Measurements from ENCODE around the gene TBC1D5. TPM values are rescaled to one million over a fixed set of nuclear protein-coding genes. Genes with fewer than 3 reads are reported as not detected.

Gene TBC1D5
- total RNA-seq, 1 experiment from 2014 or later = 33.9 TPM

- RAD21 ChIA-PET (ENCODE audit: low non-redundant PET in 1 of 2, low total read pairs in 2 of 2, uncharacterized antibody in 2 of 2, unreplicated experiment in 2 of 2) = no interaction called here
Measured at GRCh38 chr3:17741621-17742101, 770 bp downstream of the TBC1D5 start.

GRCh38 chr3:17740721-17741141 is 1.7 kb downstream of the TBC1D5 start:
- CTCF ChIA-PET = no interaction called here
- peaks cover 9 to 22% of the 10 kb centered on the region in 2 experiments; a peak in 2 of 4 replicates for H3K4me1 ChIP-seq (ENCODE audit: control insufficient read depth in 1 of 2, insufficient read depth in 2 of 2, low read length in 2 of 2)
- no peaks in the 10 kb centered on the region for H4K20me1 ChIP-seq (ENCODE audit: insufficient read depth)
- DNase-seq (ENCODE audit: low read depth, low spot score) = no peak
- TF ChIP-seq SRF (IDR thresholded peaks at IDR 0.05; ENCODE audit: low read depth) (no peak), JUND (IDR thresholded peaks at IDR 0.05) (no peak), ZNF274 (IDR thresholded peaks at IDR 0.05; ENCODE audit: low read depth, low read length) (no peak), CEBPB (IDR thresholded peaks at IDR 0.05; ENCODE audit: low read depth) (no peak), EZH2 (IDR thresholded peaks at IDR 0.05) (no peak), ATF3 (IDR thresholded peaks at IDR 0.05) (no peak), EZH2phosphoT487 (IDR thresholded peaks at IDR 0.05; ENCODE audit: borderline replicate concordance) (no peak), TCF7L2 (IDR thresholded peaks at IDR 0.05; ENCODE audit: borderline replicate concordance, extremely low read depth, insufficient read depth, insufficient read length) (no peak), POLR2AphosphoS5 (IDR thresholded peaks at IDR 0.05; ENCODE audit: low read depth, low read length) (no peak), SP1 (IDR thresholded peaks at IDR 0.05; ENCODE audit: low read depth) (no peak), RAD21 (IDR thresholded peaks at IDR 0.05; ENCODE audit: low read depth) (no peak), FOSL1 (IDR thresholded peaks at IDR 0.05; ENCODE audit: low read depth) (no peak), SIN3A (IDR thresholded peaks at IDR 0.05; ENCODE audit: low read depth) (no peak), ELF1 (IDR thresholded peaks at IDR 0.05; ENCODE audit: borderline replicate concordance, low read depth) (no peak), POLR2A (IDR thresholded peaks at IDR 0.05; ENCODE audit: borderline replicate concordance, extremely low read depth, insufficient read depth, insufficient read length) (no peak), EGR1 (IDR thresholded peaks at IDR 0.05; ENCODE audit: low read depth) (no peak), ZFX (IDR thresholded peaks at IDR 0.05) (no peak)
- POLR2A ChIA-PET = no interaction called here
- BruUV-seq (replicated peaks) = no TSS peak
- H3K4me3 ChIP-seq (replicated peaks in 1 of 2; ENCODE audit: low read depth in 1 of 2, low read length in 2 of 2) = peak overlapping the region; percentile 62 to 70
- peak overlapping the region; percentile 80 for H3K4me2 ChIP-seq (ENCODE audit: low read length)
- RAD21 ChIA-PET (ENCODE audit: low non-redundant PET in 1 of 2, low total read pairs in 2 of 2, uncharacterized antibody in 2 of 2, unreplicated experiment in 2 of 2) = no interaction called here
- no peaks in the 10 kb centered on the region for H3K36me3 ChIP-seq (ENCODE audit: control insufficient read depth in 1 of 2, insufficient read depth in 2 of 2, low read length in 2 of 2)
- intact Hi-C loops (cut with micrococcal nuclease) = loop anchor here (5.0 kb wide), 1 partner anchor 103 kb away; no protein-coding TSS in a partner anchor
- H3K9me3 ChIP-seq (ENCODE audit: control insufficient read depth in 1 of 2, insufficient read depth in 1 of 2, low read depth in 1 of 2, low read length in 2 of 2) = no peaks in the 10 kb centered on the region
- H3K9ac ChIP-seq (ENCODE audit: low read length) = peak overlapping the region; percentile 95
- H3K27me3 ChIP-seq (ENCODE audit: insufficient read depth, low read length) = no peaks in the 10 kb centered on the region
- peak overlapping the region; percentile 99; the same call in 1 of the 2 replicates for H3K27ac ChIP-seq (ENCODE audit: low read depth, low read length)
- H3K9me2 ChIP-seq (ENCODE audit: insufficient read depth) = no peaks in the 10 kb centered on the region
- no peak for ATAC-seq
- H3K79me2 ChIP-seq (ENCODE audit: insufficient read depth, low read length) = peaks cover 54% of the 10 kb centered on the region
- no peak overlapping the region for H2AFZ ChIP-seq (ENCODE audit: low read depth, low read length, poor library complexity, severe bottlenecking)

More at GRCh38 chr3:17741621-17742101, 770 bp downstream of the TBC1D5 start:
- Histone ChIP-seq H3K9ac (ENCODE audit: low read length) (peak overlapping the region; percentile 95), H3K9me2 (ENCODE audit: insufficient read depth) (no peaks in the 10 kb centered on the region), H3K4me2 (ENCODE audit: low read length) (peak overlapping the region; percentile 80), H4K20me1 (ENCODE audit: insufficient read depth) (no peaks in the 10 kb centered on the region), H3K27me3 (ENCODE audit: insufficient read depth, low read length) (no peaks in the 10 kb centered on the region), H2AFZ (ENCODE audit: low read depth, low read length, poor library complexity, severe bottlenecking) (peak overlapping the region; percentile 77), H3K4me1 (ENCODE audit: control insufficient read depth in 1 of 2, insufficient read depth in 2 of 2, low read length in 2 of 2) (peaks cover 9 to 19% of the 10 kb centered on the region in 2 experiments; a peak in 2 of 4 replicates), H3K36me3 (ENCODE audit: control insufficient read depth in 1 of 2, insufficient read depth in 2 of 2, low read length in 2 of 2) (no peaks in the 10 kb centered on the region), H3K4me3 (replicated peaks in 1 of 2; ENCODE audit: low read depth in 1 of 2, low read length in 2 of 2) (peak overlapping the region; percentile 62 to 70), H3K27ac (ENCODE audit: low read depth, low read length) (peak overlapping the region; percentile 99), H3K9me3 (ENCODE audit: control insufficient read depth in 1 of 2, insufficient read depth in 1 of 2, low read depth in 1 of 2, low read length in 2 of 2) (no peaks in the 10 kb centered on the region), H3K79me2 (ENCODE audit: insufficient read depth, low read length) (peaks cover 49% of the 10 kb centered on the region)
- CTCF ChIA-PET = interaction anchor here (1.2 kb wide), 1 partner anchor 311 kb away, joined by 3 read pairs; no protein-coding TSS in a partner anchor
- 0 out of 2 replicates have a peak, but pooled peaks have one; percentile 21 for TF ChIP-seq SIN3A (IDR thresholded peaks at IDR 0.05; ENCODE audit: low read depth)
- TF ChIP-seq POLR2AphosphoS5 (IDR thresholded peaks at IDR 0.05; ENCODE audit: low read depth, low read length) = no peak
- ATAC-seq (no peak), DNase-seq (ENCODE audit: low read depth, low spot score) (no peak)
- no TSS peak for BruUV-seq (replicated peaks)
- POLR2A ChIA-PET = interaction anchor here (1.2 kb wide), 1 partner anchor 112 kb away, joined by 3 read pairs; no protein-coding TSS in a partner anchor
- intact Hi-C loops (cut with micrococcal nuclease) = loop anchor here (5.0 kb wide), 1 partner anchor 104 kb away; no protein-coding TSS in a partner anchor

All from HCT116 (cell line).